Muscle layer of colon (tissue), 2 donors: ENCODE results near the gene TOPAZ1.

Experiments used
- H3K27ac ChIP-seq: one replicate; pipeline ENCODE4 v1.7.0; 2013; ENCODE audit warnings: low read depth, mild to moderate bottlenecking, low read length, moderate library complexity
- H3K27me3 ChIP-seq, 2 donors: one replicate each; pipeline ENCODE4 v1.7.0; 2013; ENCODE audit warnings: low read length in 2 of 2, mild to moderate bottlenecking in 2 of 2; ENCODE audit not compliant: insufficient read depth in 2 of 2, control insufficient read depth in 1 of 2
- H3K36me3 ChIP-seq: one replicate; pipeline ENCODE4 v1.7.0; 2013; ENCODE audit warnings: mild to moderate bottlenecking, low read length; ENCODE audit not compliant: insufficient read depth
- H3K4me1 ChIP-seq: one replicate; pipeline ENCODE4 v1.7.0; 2013; ENCODE audit warnings: mild to moderate bottlenecking, low read length; ENCODE audit not compliant: insufficient read depth
- H3K4me3 ChIP-seq, 2 donors: one replicate each; pipeline ENCODE4 v1.7.0; 2013; ENCODE audit warnings: low read length in 2 of 2, low read depth in 1 of 2, mild to moderate bottlenecking in 1 of 2, moderate library complexity in 1 of 2
- H3K9ac ChIP-seq: one replicate; pipeline ENCODE4 v1.7.0; 2013; ENCODE audit warnings: low read length
- H3K9me3 ChIP-seq: one replicate; pipeline ENCODE4 v1.7.0; 2013; ENCODE audit warnings: mild to moderate bottlenecking, low read length
- donor health status: abdominal sarcoma.
- donor health status: Adenocarcinoma of cecum.

The TOPAZ1 gene

DNA sequence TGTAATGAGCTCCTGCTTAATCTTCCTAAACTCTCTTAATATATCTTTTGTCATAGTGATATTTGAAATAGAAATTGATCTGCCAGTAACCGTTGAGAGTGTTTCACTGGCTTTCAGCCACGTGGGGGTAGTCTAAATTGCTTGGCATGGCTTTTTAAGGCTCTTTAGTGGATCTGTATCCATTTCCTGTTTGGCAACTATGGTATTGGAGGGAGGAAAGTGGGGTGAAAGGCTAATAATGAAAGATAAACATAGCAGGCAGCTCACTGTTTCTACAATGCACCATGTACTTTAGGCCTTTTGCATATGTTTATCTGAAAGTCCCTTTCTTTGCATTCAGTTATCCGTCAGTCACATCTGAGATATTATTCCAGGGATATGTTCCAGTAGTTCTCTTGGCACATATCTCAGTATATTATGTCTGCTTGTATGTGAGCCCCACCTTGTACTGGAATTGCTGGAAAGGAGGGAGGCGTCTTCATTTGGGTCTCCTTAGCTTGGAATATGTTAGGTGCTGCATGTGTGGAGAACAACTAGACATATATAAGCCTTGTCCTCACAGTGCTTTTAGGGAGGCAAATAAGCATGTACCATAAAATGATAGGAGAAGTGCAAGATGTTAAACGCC is 10.8 kb downstream of the TOPAZ1 start:
- Histone ChIP-seq H3K9me3 (no peaks in the 10 kb centered on the region), H3K27me3 (no peaks in the 10 kb centered on the region), H3K4me1 (no peaks in the 10 kb centered on the region), H3K9ac (no peak overlapping the region), H3K27ac (no peak overlapping the region), H3K4me3 (no peak overlapping the region), H3K36me3 (no peaks in the 10 kb centered on the region)

DNA sequence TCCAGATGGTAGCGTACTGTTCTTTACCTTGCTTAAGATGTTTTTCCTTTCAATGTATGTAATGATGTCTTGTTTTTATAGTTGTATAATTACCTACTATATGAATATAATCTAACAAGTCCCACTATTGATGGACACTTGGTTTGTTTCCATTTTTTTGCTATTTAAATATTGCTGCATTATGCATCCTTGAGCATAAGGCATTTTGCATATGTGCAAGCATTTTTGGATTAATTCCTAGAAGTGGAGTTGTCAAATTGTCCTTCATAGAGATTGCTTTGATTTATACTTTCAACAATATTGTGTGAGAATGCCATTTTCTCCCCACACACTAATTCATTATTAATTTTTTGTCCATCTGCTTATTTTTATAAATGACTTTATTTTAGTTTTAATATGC is 17.7 kb downstream of the TOPAZ1 start:
- no peak overlapping the region for H3K27ac ChIP-seq
- H3K9me3 ChIP-seq, result no peaks in the 10 kb centered on the region
- no peak overlapping the region for H3K4me3 ChIP-seq
- H3K4me1 ChIP-seq, result no peaks in the 10 kb centered on the region
- no peak overlapping the region for H3K9ac ChIP-seq
- H3K36me3 ChIP-seq, result no peaks in the 10 kb centered on the region
- H3K27me3 ChIP-seq, result no peaks in the 10 kb centered on the region

DNA sequence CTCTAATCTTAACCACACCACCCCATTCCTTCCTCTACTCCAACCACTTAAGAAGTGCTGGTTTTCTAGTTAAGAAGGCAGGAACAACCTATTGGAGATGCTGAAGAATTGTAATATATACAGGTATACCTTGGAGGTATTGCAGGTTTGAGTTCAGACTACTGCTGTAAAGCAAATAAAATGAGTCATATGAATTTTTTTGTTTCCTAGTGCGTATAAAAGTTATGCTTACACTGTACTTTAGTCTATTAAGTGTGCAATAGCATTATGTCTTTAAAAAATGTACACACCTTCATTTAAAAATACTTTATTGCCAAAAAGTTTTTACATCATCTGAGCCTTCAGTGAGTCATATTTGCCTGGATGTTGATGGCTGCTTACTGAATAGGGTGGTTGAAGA is 22.5 kb downstream of the TOPAZ1 start:
- Histone ChIP-seq H3K9ac (no peak overlapping the region), H3K4me1 (no peaks in the 10 kb centered on the region), H3K27ac (no peak overlapping the region), H3K9me3 (no peaks in the 10 kb centered on the region), H3K36me3 (no peaks in the 10 kb centered on the region), H3K27me3 (no peaks in the 10 kb centered on the region), H3K4me3 (no peak overlapping the region)

DNA sequence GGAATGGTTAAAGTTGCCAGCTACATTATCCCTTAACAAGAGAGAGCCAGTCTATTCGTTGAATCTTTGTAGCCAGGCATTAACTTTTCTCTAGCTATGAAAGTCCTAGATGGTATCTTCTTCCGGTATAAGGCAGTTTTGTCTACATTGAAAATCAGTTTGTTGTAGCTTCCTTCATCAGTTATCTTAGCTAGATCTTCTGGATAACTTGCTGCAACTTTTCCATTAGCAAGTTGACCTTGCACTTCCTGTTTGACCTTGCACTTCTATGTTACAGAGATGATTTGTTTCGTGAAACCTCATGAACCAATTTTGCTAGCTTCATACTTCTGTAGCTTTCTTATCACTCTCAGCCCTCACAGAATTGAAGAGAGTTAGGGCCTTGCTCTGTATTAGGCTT is 24.1 kb downstream of the TOPAZ1 start:
- Histone ChIP-seq H3K36me3 (no peaks in the 10 kb centered on the region), H3K27ac (no peak overlapping the region), H3K9me3 (no peaks in the 10 kb centered on the region), H3K9ac (no peak overlapping the region), H3K27me3 (no peaks in the 10 kb centered on the region), H3K4me3 (no peak overlapping the region), H3K4me1 (no peaks in the 10 kb centered on the region)

DNA sequence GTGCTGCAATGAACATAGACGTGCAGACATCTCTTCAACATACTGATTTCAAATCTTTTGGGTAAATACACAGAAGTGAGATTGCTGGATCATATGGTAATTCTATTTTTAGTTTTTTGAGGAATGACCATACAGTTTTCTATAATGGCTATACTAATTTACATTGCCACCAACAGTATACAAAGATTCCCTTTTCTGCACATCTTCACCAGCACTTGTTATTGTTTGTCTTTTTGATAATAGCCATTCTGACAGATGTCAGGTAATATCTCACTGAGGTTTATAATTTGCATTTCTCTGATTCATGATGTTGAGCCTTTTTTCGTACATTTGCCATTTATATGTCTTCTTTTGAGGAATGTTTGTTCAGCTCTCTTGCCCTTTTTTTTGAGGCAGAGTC is 30.5 kb downstream of the TOPAZ1 start:
- no peak overlapping the region for H3K9ac ChIP-seq
- H3K4me3 ChIP-seq, result no peak overlapping the region
- H3K36me3 ChIP-seq, result no peaks in the 10 kb centered on the region
- H3K9me3 ChIP-seq, result no peaks in the 10 kb centered on the region
- H3K27me3 ChIP-seq, result no peaks in the 10 kb centered on the region
- no peak overlapping the region for H3K27ac ChIP-seq
- H3K4me1 ChIP-seq, result no peaks in the 10 kb centered on the region

- H3K9ac ChIP-seq, result no peak overlapping the region
- no peaks in the 10 kb centered on the region for H3K4me1 ChIP-seq
- H3K9me3 ChIP-seq, result no peaks in the 10 kb centered on the region
- H3K27ac ChIP-seq, result no peak overlapping the region
- no peaks in the 10 kb centered on the region for H3K36me3 ChIP-seq
- no peaks in the 10 kb centered on the region for H3K27me3 ChIP-seq
- H3K4me3 ChIP-seq, result no peak overlapping the region
Observed at GRCh38 chr3:44277925-44278324, 36.2 kb downstream of the TOPAZ1 start.

GRCh38 chr3:44280077-44280476 is 38.4 kb downstream of the TOPAZ1 start:
- no peak overlapping the region for H3K4me3 ChIP-seq
- H3K9ac ChIP-seq, result no peak overlapping the region

GRCh38 chr3:44280631-44281030 is 38.9 kb downstream of the TOPAZ1 start:
- H3K9me3 ChIP-seq, result no peaks in the 10 kb centered on the region
- no peaks in the 10 kb centered on the region for H3K36me3 ChIP-seq
- H3K4me1 ChIP-seq, result no peaks in the 10 kb centered on the region
- no peak overlapping the region for H3K9ac ChIP-seq
- no peak overlapping the region for H3K27ac ChIP-seq
- no peaks in the 10 kb centered on the region for H3K27me3 ChIP-seq
- no peak overlapping the region for H3K4me3 ChIP-seq

More at GRCh38 chr3:44280077-44280476, 38.4 kb downstream of the TOPAZ1 start:
- no peaks in the 10 kb centered on the region for H3K27me3 ChIP-seq
- H3K4me1 ChIP-seq, result no peaks in the 10 kb centered on the region
- no peaks in the 10 kb centered on the region for H3K36me3 ChIP-seq
- no peaks in the 10 kb centered on the region for H3K9me3 ChIP-seq
- H3K27ac ChIP-seq, result no peak overlapping the region

DNA sequence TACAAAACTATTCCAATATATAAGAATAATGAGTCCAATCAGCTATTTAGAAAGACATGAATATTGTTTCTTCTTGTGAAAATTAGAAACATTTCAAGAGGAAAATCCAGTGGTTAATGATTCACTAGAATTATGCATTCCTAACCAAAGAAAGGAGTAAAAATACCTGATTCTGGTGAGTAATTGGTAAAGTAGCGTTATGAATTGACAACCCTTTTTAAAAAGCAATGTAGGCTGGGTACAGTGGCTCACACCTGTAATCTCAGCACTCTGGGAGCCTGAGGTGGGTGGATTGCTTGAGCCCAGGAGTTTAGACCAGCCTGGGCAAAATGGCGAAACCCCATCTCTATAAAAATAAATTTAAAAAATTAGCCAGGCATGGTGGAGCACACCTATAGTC is 43.3 kb downstream of the TOPAZ1 start:
- Histone ChIP-seq H3K27ac (no peak overlapping the region), H3K27me3 (no peaks in the 10 kb centered on the region), H3K36me3 (no peaks in the 10 kb centered on the region), H3K4me3 (no peak overlapping the region), H3K4me1 (no peaks in the 10 kb centered on the region), H3K9ac (no peak overlapping the region), H3K9me3 (no peaks in the 10 kb centered on the region)

DNA sequence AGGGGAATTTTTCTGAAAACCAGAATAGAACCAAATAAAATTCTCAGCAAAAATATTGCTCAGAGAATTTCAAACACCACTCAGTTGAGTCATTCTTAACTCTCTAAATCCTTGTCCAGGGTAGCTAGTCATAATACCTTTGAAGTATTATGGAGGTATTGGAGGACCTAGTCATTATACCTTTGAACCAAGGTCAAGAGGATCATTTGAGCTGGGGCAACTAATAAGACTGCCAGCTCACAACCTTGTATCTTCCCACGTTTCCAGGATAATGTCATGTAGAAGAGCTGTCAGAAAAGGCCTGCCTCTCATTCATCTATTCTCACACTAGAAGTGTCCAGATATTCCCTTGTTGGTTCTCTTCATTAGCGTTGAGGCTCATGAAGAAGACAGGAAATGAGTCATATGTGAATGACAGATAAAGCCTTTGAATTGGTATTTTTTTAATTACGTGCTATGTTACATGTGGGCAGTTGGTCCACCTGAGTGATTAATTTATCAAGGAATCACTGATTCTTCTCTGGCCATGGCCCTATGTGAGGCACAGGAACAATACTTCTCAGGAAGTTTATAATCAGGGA is 48.3 kb downstream of the TOPAZ1 start:
- Histone ChIP-seq H3K36me3 (no peaks in the 10 kb centered on the region), H3K9ac (no peak overlapping the region), H3K4me1 (no peaks in the 10 kb centered on the region), H3K9me3 (no peaks in the 10 kb centered on the region), H3K27ac (no peak overlapping the region), H3K4me3 (no peak overlapping the region), H3K27me3 (no peaks in the 10 kb centered on the region)

DNA sequence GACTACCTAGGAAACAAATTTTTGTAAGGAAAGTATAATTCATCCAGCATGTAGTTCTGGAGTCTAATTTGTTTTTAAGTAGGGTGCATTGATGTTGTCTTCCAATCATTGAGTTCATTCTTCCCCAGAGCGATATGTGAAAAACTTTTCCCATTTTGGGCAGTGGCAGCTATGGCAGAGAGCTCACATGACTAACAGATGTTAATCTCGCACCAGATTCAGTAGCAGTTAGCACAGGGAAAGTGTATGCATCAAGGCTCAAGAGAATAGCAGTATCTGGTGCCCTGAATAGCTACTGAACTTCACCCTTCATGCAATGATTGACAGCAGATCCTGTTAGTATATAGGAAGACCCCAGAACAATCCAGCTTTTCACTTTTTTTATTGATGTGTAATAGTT is 50.6 kb downstream of the TOPAZ1 start:
- Histone ChIP-seq H3K9me3 (no peaks in the 10 kb centered on the region), H3K4me1 (no peaks in the 10 kb centered on the region), H3K27me3 (no peaks in the 10 kb centered on the region), H3K36me3 (no peaks in the 10 kb centered on the region), H3K27ac (no peak overlapping the region), H3K9ac (no peak overlapping the region), H3K4me3 (no peak overlapping the region)

DNA sequence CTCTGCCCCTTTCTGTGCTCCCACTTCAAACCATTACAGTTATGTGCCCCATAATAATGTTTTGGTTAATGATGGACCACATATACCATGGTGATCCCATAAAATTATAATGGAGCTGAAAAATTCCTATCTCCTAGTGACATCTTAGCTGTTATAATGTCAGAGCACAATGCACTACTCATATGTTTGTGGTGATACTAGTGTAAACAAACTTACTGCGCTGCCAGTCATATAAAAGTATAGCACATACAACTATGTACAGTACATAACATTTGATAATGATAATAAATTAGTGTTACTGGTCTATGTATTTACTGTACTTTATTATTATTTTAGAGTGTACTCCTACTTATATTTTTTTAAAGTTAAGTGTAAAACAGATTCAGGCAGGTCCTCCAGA is 51.3 kb downstream of the TOPAZ1 start:
- no peaks in the 10 kb centered on the region for H3K27me3 ChIP-seq
- no peak overlapping the region for H3K27ac ChIP-seq
- H3K9me3 ChIP-seq, result no peaks in the 10 kb centered on the region
- no peak overlapping the region for H3K4me3 ChIP-seq
- no peaks in the 10 kb centered on the region for H3K36me3 ChIP-seq
- H3K9ac ChIP-seq, result no peak overlapping the region
- H3K4me1 ChIP-seq, result no peaks in the 10 kb centered on the region
